Astrocyte of the cerebellum (primary cell): ENCODE measurements around the gene SMARCA2.
"Not testable (repeated sequence)": the region's sequence is repeated elsewhere in the genome, so short reads cannot be mapped to it uniquely, and the experiment has no call there.

ENCODE experiments used
- DNase-seq: peaks from one replicate; pipeline ENCODE4 v3.0.0-alpha.2; 2011; ENCODE audit warnings: low read depth
- H3K4me3 ChIP-seq: 2 replicates; pipeline ENCODE4 v1.5.1; 2011; ENCODE audit warnings: mild to moderate bottlenecking, low read depth, low read length, moderate library complexity
- in situ Hi-C: cut with HindIII; loops from 2 replicates; pipeline ENCODE4 v1.10.0; 2017; ENCODE audit warnings: low sequenced_read_pairs
- TF ChIP-seq, protein P1 (sequence below): IDR thresholded peaks from 2 replicates; pipeline ENCODE4 v1.5.1; 2012; ENCODE audit warnings: low read length, low read depth, moderate library complexity, mild to moderate bottlenecking; ENCODE audit errors: missing control alignments

The SMARCA2 gene

DNA sequence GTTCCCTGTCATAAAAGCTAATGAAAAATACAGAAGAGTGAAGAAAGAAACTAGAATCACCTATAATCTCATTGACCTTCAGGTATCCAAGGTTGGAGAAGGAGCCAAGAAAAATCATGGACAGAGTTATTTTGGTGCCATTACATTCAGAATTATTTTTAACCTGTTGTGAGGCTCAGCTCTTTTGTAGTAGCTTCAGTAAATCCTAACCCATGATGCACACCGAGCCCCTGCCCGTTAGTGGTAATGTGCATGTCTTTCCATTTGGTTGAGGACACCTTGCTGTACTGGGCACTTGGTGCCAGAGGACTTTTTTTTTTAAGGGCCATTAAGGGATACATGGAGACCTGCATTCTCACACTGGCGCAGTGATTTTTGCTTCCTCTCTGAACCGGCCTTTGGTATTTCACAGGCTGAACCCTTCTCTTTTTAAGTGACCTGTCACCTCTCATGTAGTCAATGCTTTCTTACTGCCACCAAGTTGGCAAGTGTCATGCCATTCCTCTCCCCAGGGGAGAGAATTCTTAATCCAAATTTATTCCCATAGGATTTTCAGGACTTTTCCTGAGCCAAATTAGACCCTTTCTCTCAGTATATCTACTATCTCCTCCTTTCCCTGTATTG is 125.6 kb downstream of the SMARCA2 start:
- H3K4me3 ChIP-seq, result no peak overlapping the region
- in situ Hi-C loops, result loop anchor here (25.0 kb wide), 1 partner anchor 697 kb away; the partner anchor contains the start of gene PUM3
- no peak for DNase-seq

DNA sequence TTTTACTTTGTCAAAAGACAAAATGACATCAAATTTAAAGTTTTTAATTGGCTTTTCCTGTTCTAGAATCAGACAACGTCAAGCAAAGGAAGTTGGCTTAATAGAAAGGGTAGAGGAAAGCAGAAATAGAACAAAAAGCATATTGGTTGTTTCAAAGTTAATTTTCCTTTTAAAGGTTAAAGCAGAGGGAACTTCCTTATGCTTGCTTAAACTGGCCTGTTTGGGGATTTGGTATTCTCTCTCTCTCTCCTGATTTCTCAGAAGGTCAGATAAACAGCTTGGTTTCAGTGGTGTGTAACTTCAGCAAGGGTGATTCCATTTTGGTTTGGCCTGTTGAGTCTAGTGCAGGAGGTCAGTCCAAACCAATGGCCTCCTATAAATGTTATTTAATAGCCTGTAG is 127.1 kb downstream of the SMARCA2 start:
- in situ Hi-C loops, result loop anchor here (25.0 kb wide), 1 partner anchor 695 kb away; the partner anchor contains the start of gene PUM3
- H3K4me3 ChIP-seq, result no peak overlapping the region
- TF ChIP-seq, protein P1, sequence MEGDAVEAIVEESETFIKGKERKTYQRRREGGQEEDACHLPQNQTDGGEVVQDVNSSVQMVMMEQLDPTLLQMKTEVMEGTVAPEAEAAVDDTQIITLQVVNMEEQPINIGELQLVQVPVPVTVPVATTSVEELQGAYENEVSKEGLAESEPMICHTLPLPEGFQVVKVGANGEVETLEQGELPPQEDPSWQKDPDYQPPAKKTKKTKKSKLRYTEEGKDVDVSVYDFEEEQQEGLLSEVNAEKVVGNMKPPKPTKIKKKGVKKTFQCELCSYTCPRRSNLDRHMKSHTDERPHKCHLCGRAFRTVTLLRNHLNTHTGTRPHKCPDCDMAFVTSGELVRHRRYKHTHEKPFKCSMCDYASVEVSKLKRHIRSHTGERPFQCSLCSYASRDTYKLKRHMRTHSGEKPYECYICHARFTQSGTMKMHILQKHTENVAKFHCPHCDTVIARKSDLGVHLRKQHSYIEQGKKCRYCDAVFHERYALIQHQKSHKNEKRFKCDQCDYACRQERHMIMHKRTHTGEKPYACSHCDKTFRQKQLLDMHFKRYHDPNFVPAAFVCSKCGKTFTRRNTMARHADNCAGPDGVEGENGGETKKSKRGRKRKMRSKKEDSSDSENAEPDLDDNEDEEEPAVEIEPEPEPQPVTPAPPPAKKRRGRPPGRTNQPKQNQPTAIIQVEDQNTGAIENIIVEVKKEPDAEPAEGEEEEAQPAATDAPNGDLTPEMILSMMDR, result no peak
- DNase-seq, result no peak

More for the DNA sequence above, 125.6 kb downstream of the SMARCA2 start:
- TF ChIP-seq, protein P1, result no peak

DNA sequence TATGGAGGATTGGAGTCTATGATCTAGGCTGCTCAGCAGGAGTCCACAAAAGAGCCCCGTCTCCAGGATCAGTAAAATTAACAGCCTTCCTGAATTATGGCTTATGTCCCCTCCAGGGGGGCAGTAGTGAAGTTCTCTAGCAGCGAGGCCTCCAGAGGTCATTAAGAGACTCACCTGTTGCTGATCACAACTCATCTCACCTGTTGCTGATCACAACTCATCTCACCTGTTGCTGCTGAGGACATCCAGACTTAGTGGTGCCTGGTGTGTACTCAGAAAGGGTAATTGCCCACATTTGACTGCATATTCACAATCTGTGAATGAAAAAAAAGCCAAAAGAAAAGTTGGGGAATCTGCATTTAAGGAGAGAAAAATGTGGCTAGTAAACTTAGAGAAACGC is 129.5 kb downstream of the SMARCA2 start:
- no peak overlapping the region for H3K4me3 ChIP-seq
- in situ Hi-C loops, result loop anchor here (25.0 kb wide), 1 partner anchor 693 kb away; the partner anchor contains the start of gene PUM3
- TF ChIP-seq, protein P1, result no peak
- no peak for DNase-seq

DNA sequence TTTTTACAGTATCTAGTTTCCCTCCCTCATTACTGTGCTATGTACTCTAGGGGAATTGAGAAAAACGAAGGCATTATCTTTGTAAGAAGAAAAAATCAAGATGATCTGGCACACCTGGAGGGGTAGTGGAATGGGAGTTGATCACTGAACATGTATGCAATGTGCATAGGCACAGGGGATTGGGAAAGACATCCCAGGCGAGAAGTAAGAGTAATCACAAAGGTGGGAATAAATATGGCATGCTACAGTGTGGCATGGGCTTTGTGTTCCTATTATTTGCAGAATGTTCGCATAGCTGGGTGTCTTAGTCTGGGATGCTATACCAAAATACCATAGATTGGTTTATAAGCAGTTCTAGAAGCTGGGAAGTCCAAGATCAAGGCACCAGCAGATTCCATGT is 130.6 kb downstream of the SMARCA2 start:
- in situ Hi-C loops, result loop anchor here (25.0 kb wide), 1 partner anchor 692 kb away; the partner anchor contains the start of gene PUM3
- DNase-seq, result no peak
- no peak overlapping the region for H3K4me3 ChIP-seq
- TF ChIP-seq, protein P1, result no peak

DNA sequence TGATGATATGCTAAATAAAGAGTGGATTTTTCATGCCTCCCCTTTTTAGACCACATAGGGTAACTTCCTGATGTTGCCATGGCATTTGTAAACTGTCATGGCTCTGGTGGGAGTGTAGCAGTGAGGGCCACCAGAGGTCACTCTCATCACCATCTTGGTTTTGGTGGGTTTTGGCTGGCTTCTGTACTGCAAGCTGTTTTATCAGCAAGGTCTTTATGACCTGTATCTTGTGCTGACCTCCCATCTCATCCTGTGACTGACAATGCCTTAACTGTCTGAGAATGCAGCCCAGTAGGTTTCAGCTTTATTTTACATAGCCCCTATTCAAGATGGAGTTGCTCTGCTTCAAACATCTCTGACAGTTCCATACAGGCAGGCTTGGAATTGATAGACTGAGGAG is 131.6 kb downstream of the SMARCA2 start:
- not testable (repeated sequence) for DNase-seq, H3K4me3 ChIP-seq
- TF ChIP-seq, protein P1, result peak; percentile 25
- in situ Hi-C loops, result loop anchor here (25.0 kb wide), 1 partner anchor 691 kb away; the partner anchor contains the start of gene PUM3

DNA sequence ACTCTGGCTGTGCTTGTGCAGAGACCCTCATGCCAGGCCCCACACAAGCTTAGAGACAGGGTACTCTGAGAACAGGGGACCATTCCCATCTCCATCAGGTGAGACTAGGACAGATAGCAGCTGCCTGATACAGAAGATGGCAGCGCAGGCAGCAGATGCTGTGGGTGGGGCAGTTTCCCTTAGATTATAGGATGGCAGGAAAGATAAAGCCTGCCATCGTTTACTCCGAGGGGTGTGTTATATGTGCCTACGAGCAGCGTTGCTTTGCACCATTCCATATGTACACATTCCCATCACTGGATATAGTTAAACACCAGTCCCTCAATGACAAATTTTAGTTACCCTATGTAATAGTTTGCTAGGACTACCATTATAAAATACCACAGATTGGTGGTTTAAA is 135.2 kb downstream of the SMARCA2 start:
- in situ Hi-C loops, result no loop called here
- H3K4me3 ChIP-seq, result no peak overlapping the region
- TF ChIP-seq, protein P1, result no peak
- no peak for DNase-seq
